Nephron (organoid): ENCODE results near the gene LECT2.

ENCODE experiments used
- H3K27ac Mint-ChIP-seq, 3 experiments: 2 replicates each; pipeline ENCODE4 v1.8.0; 2020; ENCODE audit warnings: mixed read lengths in 3 of 3, mild to moderate bottlenecking in 2 of 3, moderate library complexity in 1 of 3
- H3K27me3 Mint-ChIP-seq: 2 replicates; pipeline ENCODE4 v1.8.0; 2021; ENCODE audit warnings: low read depth, mild to moderate bottlenecking, moderate library complexity, mixed read lengths
- H3K36me3 Mint-ChIP-seq: 2 replicates; pipeline ENCODE4 v1.8.0; 2020; ENCODE audit warnings: low read depth, mixed read lengths
- H3K4me1 Mint-ChIP-seq: 2 replicates; pipeline ENCODE4 v1.8.0; 2020; ENCODE audit warnings: mixed read lengths
- H3K4me3 Mint-ChIP-seq, 3 experiments: 2 replicates each; pipeline ENCODE4 v1.8.0; 2020; ENCODE audit warnings: mild to moderate bottlenecking in 3 of 3, mixed read lengths in 3 of 3, moderate library complexity in 2 of 3
- H3K9me3 Mint-ChIP-seq: 2 replicates; pipeline ENCODE4 v1.8.0; 2020; ENCODE audit warnings: mixed read lengths
- CTCF ChIP-seq, 3 experiments: fragments of 200-600 bp; sonication (generic); IDR thresholded peaks; one replicate each; pipeline ENCODE4 v1.5.0; 2021; ENCODE audit warnings: antibody characterized with exemption in 3 of 3; ENCODE audit not compliant: unreplicated experiment in 3 of 3

Gene LECT2

GRCh38 chr5:135955525-135955924, 742 bp upstream of the LECT2 start:
- Mint-ChIP-seq H3K27me3 (peaks cover 12% of the 10 kb centered on the region), H3K36me3 (no peaks in the 10 kb centered on the region), H3K9me3 (no peaks in the 10 kb centered on the region), H3K27ac (no peak overlapping the region), H3K4me1 (peaks cover 4% of the 10 kb centered on the region), H3K4me3 (no peak overlapping the region)
- no peak for TF ChIP-seq CTCF (IDR thresholded peaks at IDR 0.05; ENCODE audit: unreplicated experiment in 3 of 3)

DNA sequence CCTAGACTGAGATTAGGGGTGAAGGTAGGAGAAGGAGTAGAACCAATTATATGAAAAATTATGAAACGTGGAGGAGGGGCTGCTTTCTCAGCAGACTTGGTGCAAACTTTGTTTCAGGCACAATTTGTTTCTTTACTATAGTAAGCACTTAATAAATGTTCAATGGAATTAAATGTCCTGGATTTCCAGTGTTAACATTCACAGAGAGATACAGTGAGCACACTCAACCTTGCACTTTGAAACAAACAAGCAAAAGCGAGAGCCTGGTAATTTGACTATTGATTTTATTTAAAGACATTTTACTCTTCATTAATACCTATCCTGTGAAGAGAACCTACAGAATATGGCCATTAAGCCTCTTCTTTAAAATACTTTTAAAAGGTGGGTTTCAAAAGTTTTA, 933 bp downstream of the LECT2 start:
- Mint-ChIP-seq H3K27me3 (peaks cover 12% of the 10 kb centered on the region), H3K27ac (no peak overlapping the region), H3K4me1 (peaks cover 4% of the 10 kb centered on the region), H3K4me3 (no peak overlapping the region), H3K36me3 (no peaks in the 10 kb centered on the region), H3K9me3 (no peaks in the 10 kb centered on the region)
- TF ChIP-seq CTCF (IDR thresholded peaks at IDR 0.05; ENCODE audit: unreplicated experiment in 3 of 3): no peak

- no peak for TF ChIP-seq CTCF (IDR thresholded peaks at IDR 0.05; ENCODE audit: unreplicated experiment in 3 of 3)
- H3K36me3 Mint-ChIP-seq: no peaks in the 10 kb centered on the region
- H3K9me3 Mint-ChIP-seq: no peaks in the 10 kb centered on the region
- H3K4me3 Mint-ChIP-seq: no peak overlapping the region
- H3K4me1 Mint-ChIP-seq: peaks cover 4% of the 10 kb centered on the region
- no peak overlapping the region for H3K27ac Mint-ChIP-seq
- H3K27me3 Mint-ChIP-seq: peaks cover 6% of the 10 kb centered on the region
Measured at GRCh38 chr5:135952683-135953082, 2.1 kb downstream of the LECT2 start.

DNA sequence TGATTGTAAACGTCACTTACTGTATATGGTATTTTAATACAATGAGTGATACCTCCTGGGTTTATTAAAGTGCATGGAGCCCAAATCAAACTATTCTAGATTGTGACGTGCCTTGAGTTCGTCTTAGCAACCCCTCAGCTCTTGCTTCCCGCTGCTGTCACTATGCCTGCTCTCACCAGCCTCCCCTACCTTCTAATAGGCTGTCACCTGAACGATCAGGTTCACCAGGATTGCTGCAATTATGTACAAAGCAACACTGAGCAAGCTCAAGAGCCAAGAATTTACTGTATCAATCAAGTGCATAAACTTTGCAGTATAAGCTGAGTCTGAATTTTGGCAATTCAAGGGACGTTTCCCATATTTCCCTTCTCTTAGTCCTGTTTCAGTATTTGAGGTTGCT, 3.0 kb downstream of the LECT2 start:
- Mint-ChIP-seq H3K36me3 (no peaks in the 10 kb centered on the region), H3K27me3 (peaks cover 3% of the 10 kb centered on the region), H3K4me3 (no peak overlapping the region), H3K9me3 (no peaks in the 10 kb centered on the region), H3K4me1 (peaks cover 4% of the 10 kb centered on the region), H3K27ac (no peak overlapping the region)
- no peak for TF ChIP-seq CTCF (IDR thresholded peaks at IDR 0.05; ENCODE audit: unreplicated experiment in 3 of 3)

GRCh38 chr5:135951257-135951656, 3.5 kb downstream of the LECT2 start:
- no peak overlapping the region for H3K27ac Mint-ChIP-seq
- peaks cover 3% of the 10 kb centered on the region for H3K27me3 Mint-ChIP-seq
- no peaks in the 10 kb centered on the region for H3K36me3 Mint-ChIP-seq
- no peak for TF ChIP-seq CTCF (IDR thresholded peaks at IDR 0.05; ENCODE audit: unreplicated experiment in 3 of 3)
- no peaks in the 10 kb centered on the region for H3K9me3 Mint-ChIP-seq
- H3K4me3 Mint-ChIP-seq: no peak overlapping the region
- peaks cover 4% of the 10 kb centered on the region for H3K4me1 Mint-ChIP-seq

GRCh38 chr5:135950611-135951010, 4.2 kb downstream of the LECT2 start:
- Mint-ChIP-seq H3K9me3 (no peaks in the 10 kb centered on the region), H3K27me3 (peaks cover under 1% of the 10 kb centered on the region), H3K4me3 (no peak overlapping the region), H3K36me3 (no peaks in the 10 kb centered on the region), H3K4me1 (peaks cover 4% of the 10 kb centered on the region), H3K27ac (no peak overlapping the region)
- TF ChIP-seq CTCF (IDR thresholded peaks at IDR 0.05; ENCODE audit: unreplicated experiment in 3 of 3): no peak
